Skeletal muscle tissue (tissue), 4 donors: ENCODE measurements around the gene ALDOC. TPM values are rescaled to one million over a fixed set of nuclear protein-coding genes. Genes with fewer than 3 reads are reported as not detected.
"Not testable (repeated sequence)": the region's sequence is repeated elsewhere in the genome, so short reads cannot be mapped to it uniquely, and the experiment has no call there.

Experiments used
- H3K27ac ChIP-seq: one replicate; pipeline ENCODE4 v1.7.0; 2013; ENCODE audit warnings: mild to moderate bottlenecking, low read depth, low read length, inconsistent platforms
- H3K27me3 ChIP-seq, 3 donors: one replicate each; pipeline ENCODE4 v1.7.0; 2013; ENCODE audit warnings: low read length in 3 of 3; ENCODE audit not compliant: control insufficient read depth in 3 of 3, insufficient read depth in 3 of 3
- H3K36me3 ChIP-seq, 3 donors: one replicate each; pipeline ENCODE4 v1.7.0; 2013; ENCODE audit warnings: low read length in 3 of 3; ENCODE audit not compliant: control insufficient read depth in 3 of 3, insufficient read depth in 3 of 3
- H3K4me1 ChIP-seq, 3 donors: one replicate each; pipeline ENCODE4 v1.7.0; 2013; ENCODE audit warnings: low read length in 3 of 3, mild to moderate bottlenecking in 3 of 3; ENCODE audit not compliant: control insufficient read depth in 3 of 3, insufficient read depth in 3 of 3
- H3K4me3 ChIP-seq, 3 donors: one replicate each; pipeline ENCODE4 v1.7.0; 2013; ENCODE audit warnings: low read length in 3 of 3
- H3K9ac ChIP-seq, 3 donors: one replicate each; pipeline ENCODE4 v1.7.0; 2013; ENCODE audit warnings: low read length in 3 of 3, mild to moderate bottlenecking in 3 of 3, moderate library complexity in 2 of 3, low read depth in 1 of 3
- H3K9me3 ChIP-seq, 3 donors: one replicate each; pipeline ENCODE4 v1.7.0; 2013; ENCODE audit warnings: low read length in 3 of 3; ENCODE audit not compliant: control insufficient read depth in 3 of 3
- total RNA-seq: library from RNA; depleted of rRNA; stranded (reverse); fragments of >200 nt; gene quantifications from one replicate; pipeline ENCODE4 v1.2.3, GENCODE V29; 2014
- donor health status: Osteomylitis.

Gene ALDOC
- total RNA-seq, 1 donor from 2014 or later: 4.7 TPM

GRCh38 chr17:28585851-28586250 is 9.2 kb upstream of the ALDOC start:
- H3K4me1 ChIP-seq: no peaks in the 10 kb centered on the region
- no peak overlapping the region for H3K9ac ChIP-seq
- H3K36me3 ChIP-seq: peaks cover 7 to 10% (median 8%) of the 10 kb centered on the region in 3 donors
- no peak overlapping the region for H3K4me3 ChIP-seq
- H3K27ac ChIP-seq: no peak overlapping the region
- no peaks in the 10 kb centered on the region for H3K27me3 ChIP-seq
- no peaks in the 10 kb centered on the region for H3K9me3 ChIP-seq

GRCh38 chr17:28584434-28584833 is 7.7 kb upstream of the ALDOC start:
- H3K4me1 ChIP-seq: no peaks in the 10 kb centered on the region
- no peak overlapping the region for H3K4me3 ChIP-seq
- H3K36me3 ChIP-seq: peaks cover 7 to 10% (median 8%) of the 10 kb centered on the region in 3 donors
- no peak overlapping the region for H3K9ac ChIP-seq
- H3K9me3 ChIP-seq: no peaks in the 10 kb centered on the region
- no peak overlapping the region for H3K27ac ChIP-seq
- no peaks in the 10 kb centered on the region for H3K27me3 ChIP-seq

DNA sequence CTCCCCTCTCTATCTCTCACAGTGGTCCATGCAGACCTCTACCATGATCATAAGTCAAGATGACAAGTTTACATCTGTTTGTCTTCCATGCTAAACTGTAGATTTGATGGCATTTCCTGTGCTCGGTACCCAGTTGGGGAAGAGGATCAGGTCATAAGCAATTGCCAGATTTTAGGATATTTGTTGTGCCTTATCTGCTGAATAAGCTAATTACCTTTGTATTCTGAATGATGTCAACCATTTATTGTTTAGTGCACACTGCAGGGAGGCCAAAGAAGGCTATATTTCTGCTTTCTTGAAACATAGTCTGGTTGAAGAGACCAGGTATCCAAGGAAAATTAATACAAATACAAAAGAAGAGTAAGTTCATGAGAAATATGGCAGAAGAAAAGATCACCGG is 5.8 kb upstream of the ALDOC start:
- Histone ChIP-seq H3K9ac (no peak overlapping the region), H3K9me3 (no peaks in the 10 kb centered on the region), H3K36me3 (peaks cover 7 to 10% (median 8%) of the 10 kb centered on the region in 3 donors), H3K27ac (no peak overlapping the region), H3K27me3 (no peaks in the 10 kb centered on the region), H3K4me3 (no peak overlapping the region), H3K4me1 (no peaks in the 10 kb centered on the region)

DNA sequence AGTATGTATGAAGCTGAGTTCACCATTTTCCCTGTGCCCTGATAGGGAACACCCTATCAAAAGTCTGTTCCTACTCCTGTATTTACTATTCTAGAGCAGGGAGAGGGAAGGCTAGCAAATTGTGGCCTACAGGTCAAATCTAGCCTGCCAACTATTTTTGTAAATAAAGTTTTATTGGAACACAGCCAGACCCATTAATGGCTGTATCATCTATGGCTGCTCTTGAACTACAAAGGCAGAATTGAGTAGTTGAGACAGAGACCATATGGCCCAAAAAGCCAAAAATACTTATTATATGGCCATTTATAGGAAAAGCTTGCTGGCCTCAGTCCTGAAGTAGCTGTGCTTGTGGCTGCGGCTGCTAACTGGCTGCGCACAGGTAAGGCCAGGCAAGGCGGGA is 4.3 kb upstream of the ALDOC start:
- Histone ChIP-seq H3K27me3 (no peaks in the 10 kb centered on the region), H3K9ac (no peak overlapping the region), H3K27ac (no peak overlapping the region), H3K36me3 (peaks cover 7 to 10% (median 8%) of the 10 kb centered on the region in 3 donors), H3K4me1 (peaks cover 6 to 10% (median 10%) of the 10 kb centered on the region in 3 donors), H3K9me3 (no peaks in the 10 kb centered on the region), H3K4me3 (no peak overlapping the region)

- Histone ChIP-seq H3K9me3 (no peaks in the 10 kb centered on the region), H3K4me3 (no peak overlapping the region), H3K36me3 (peaks cover 0 to 5% (median 3%) of the 10 kb centered on the region in 3 donors), H3K4me1 (peaks cover 10 to 11% (median 11%) of the 10 kb centered on the region in 3 donors), H3K27ac (no peak overlapping the region), H3K27me3 (no peaks in the 10 kb centered on the region), H3K9ac (no peak overlapping the region)
Measured at GRCh38 chr17:28579526-28579925, 2.8 kb upstream of the ALDOC start.

DNA sequence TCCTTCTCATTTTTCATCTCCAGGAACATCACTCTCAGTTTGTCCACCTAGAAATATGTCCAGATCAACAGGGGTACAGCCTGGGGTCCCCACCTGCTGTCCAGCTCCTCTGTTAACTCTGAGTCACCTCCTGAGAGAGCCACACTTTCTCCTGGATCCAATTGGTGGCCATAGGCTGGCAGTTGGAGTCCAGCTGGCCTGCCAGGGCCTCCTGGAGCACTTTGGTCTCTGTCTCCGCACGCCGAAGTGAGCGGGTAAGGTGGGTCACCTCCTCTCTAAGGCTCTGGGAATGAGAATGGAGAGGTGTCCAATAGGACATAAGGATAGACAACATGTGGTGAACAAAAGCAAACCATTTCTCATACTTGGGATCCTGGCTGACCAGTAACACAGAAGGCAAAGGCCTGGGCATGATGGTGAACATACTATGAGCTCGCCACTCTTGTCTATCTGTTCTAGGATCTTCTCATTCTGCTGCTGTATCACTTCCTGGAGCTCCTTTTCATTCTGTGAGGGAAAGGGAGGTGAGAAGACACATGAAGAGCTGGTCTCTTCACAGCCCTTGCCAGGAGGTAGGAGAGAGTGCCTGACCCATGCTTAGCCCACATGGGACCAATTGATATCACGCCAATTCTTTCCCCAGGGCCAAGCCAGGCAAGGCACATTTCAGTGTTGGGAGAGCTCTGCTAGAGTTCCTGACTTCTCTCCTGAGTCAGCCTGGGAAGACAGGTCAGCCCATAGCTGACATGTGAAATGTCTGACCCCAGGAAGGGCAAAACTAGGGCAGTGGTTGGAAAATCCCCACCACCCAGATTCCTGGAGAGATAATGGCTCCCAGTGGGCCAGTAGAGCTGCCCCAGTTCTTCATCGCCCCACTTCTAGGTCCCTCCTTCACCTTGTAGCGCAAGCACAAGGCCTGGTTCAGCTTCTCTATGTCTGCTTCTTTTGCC is 1.8 kb upstream of the ALDOC start:
- no peak overlapping the region for H3K9ac ChIP-seq
- no peak overlapping the region for H3K27ac ChIP-seq
- H3K4me3 ChIP-seq: no peak overlapping the region
- no peaks in the 10 kb centered on the region for H3K9me3 ChIP-seq
- no peaks in the 10 kb centered on the region for H3K27me3 ChIP-seq
- H3K4me1 ChIP-seq: peaks cover 10 to 11% (median 11%) of the 10 kb centered on the region in 3 donors
- peaks cover 0 to 3% (median 0%) of the 10 kb centered on the region in 3 donors for H3K36me3 ChIP-seq

DNA sequence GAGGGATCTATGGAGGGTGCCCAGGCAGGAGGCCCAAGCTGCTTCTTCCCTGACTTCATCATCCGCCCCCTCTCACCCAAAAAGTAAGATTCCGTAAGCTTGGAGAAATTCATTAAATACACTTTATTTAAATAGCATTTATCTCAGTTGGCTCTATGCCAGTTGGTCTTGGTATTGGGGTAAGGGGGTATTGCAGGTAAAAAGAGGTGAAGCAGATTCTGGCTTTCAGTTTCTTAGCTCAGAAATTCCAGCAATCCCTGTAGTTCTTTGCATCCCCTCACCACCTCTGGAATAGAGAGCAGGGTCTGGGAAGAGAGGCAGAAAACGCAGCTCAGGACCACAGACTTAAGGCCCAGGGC is 750 bp upstream of the ALDOC start:
- H3K9me3 ChIP-seq: no peaks in the 10 kb centered on the region
- no peak overlapping the region for H3K4me3 ChIP-seq
- H3K27ac ChIP-seq: no peak overlapping the region

GRCh38 chr17:28576016-28576415 is 679 bp downstream of the ALDOC start:
- peaks cover 18 to 21% (median 20%) of the 10 kb centered on the region in 3 donors for H3K4me1 ChIP-seq
- not testable (repeated sequence) for H3K27me3 ChIP-seq, H3K4me3 ChIP-seq, H3K27ac ChIP-seq, H3K36me3 ChIP-seq, H3K9me3 ChIP-seq, H3K9ac ChIP-seq

More for the DNA sequence above, 750 bp upstream of the ALDOC start:
- H3K27me3 ChIP-seq: no peaks in the 10 kb centered on the region
- H3K4me1 ChIP-seq: peaks cover 11 to 16% (median 12%) of the 10 kb centered on the region in 3 donors
- H3K9ac ChIP-seq: no peak overlapping the region
- H3K36me3 ChIP-seq: no peaks in the 10 kb centered on the region

DNA sequence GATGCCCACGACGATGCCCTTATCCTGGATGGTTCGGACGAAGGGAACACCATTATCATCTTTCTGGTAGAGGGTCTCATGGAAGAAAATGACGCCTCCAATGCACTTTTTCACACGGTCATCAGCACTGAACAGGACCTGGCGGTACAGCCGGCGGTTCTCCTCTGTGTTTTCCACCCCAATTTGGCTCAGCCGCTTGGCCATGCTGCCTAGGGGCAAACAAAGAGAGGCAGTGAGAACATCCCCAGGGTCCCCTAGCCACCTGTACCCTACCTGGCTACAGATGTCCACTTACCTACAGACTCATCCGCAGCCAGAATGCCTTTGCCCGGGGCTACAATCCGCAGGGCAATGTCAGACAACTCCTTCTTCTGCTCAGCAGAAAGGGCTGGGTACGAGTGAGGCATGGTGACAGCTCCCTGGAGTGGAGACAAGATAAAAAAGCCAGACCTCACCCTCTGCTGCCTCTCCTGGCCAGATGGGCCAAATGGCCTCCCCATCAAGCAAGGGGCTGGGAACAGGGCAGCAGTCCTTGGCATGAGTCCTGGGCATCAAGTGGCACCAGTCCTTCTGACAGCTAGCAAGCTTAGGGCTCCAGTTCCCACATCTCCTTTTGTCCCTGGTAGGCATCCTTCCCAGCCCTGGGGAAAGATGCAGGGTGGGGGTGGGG is 1.4 kb downstream of the ALDOC start:
- Histone ChIP-seq H3K9ac (no peak overlapping the region), H3K27me3 (no peaks in the 10 kb centered on the region), H3K4me3 (no peak overlapping the region), H3K4me1 (peaks cover 23 to 26% (median 25%) of the 10 kb centered on the region in 3 donors), H3K36me3 (no peaks in the 10 kb centered on the region), H3K27ac (no peak overlapping the region), H3K9me3 (no peaks in the 10 kb centered on the region)

GRCh38 chr17:28574526-28574925 is 2.2 kb downstream of the ALDOC start:
- Histone ChIP-seq H3K4me1 (peaks cover 26 to 28% (median 26%) of the 10 kb centered on the region in 3 donors), H3K9ac (no peak overlapping the region), H3K27ac (no peak overlapping the region)

More at GRCh38 chr17:28574526-28574925, 2.2 kb downstream of the ALDOC start:
- Histone ChIP-seq H3K36me3 (no peaks in the 10 kb centered on the region), H3K27me3 (no peaks in the 10 kb centered on the region), H3K4me3 (no peak overlapping the region), H3K9me3 (no peaks in the 10 kb centered on the region)
